Lung (tissue), 12 donors: ENCODE data around the gene PRKCH. TPM values are rescaled to one million over a fixed set of nuclear protein-coding genes. Genes with fewer than 3 reads are reported as not detected.

Experiments used
- ATAC-seq: fragments of 200-7000 bp; cut with Tn5 transposase; one replicate; pipeline ENCODE4 v1.9.1; 2020; ENCODE audit warnings: moderate number of reproducible peaks; ENCODE audit not compliant: insufficient read depth, low FRiP score
- DNase-seq, 3 donors: peaks; one replicate each; pipeline ENCODE4 v3.0.0-alpha.2; 2013 to 2017
- H3K27ac ChIP-seq, 2 donors: one replicate each; pipeline ENCODE4 v1.5.1; 2013; ENCODE audit warnings: mild to moderate bottlenecking in 2 of 2, moderate library complexity in 2 of 2, control low read depth in 1 of 2, inconsistent platforms in 1 of 2, low read depth in 1 of 2, low read length in 1 of 2
- H3K27me3 ChIP-seq, 3 donors: one replicate each; pipeline ENCODE4 v1.5.1; 2013; ENCODE audit warnings: low read length in 2 of 3; ENCODE audit not compliant: control insufficient read depth in 3 of 3, insufficient read depth in 3 of 3
- H3K36me3 ChIP-seq, 4 donors: one replicate each; pipeline ENCODE4 v1.5.1; 2013; ENCODE audit warnings: low read length in 4 of 4, mild to moderate bottlenecking in 1 of 4, moderate library complexity in 1 of 4; ENCODE audit not compliant: control insufficient read depth in 4 of 4, insufficient read depth in 4 of 4
- H3K4me1 ChIP-seq, 5 donors: one replicate each; pipeline ENCODE4 v1.5.1; 2013; ENCODE audit warnings: low read length in 5 of 5, mild to moderate bottlenecking in 2 of 5, moderate library complexity in 1 of 5; ENCODE audit not compliant: control insufficient read depth in 5 of 5, insufficient read depth in 5 of 5
- H3K4me3 ChIP-seq: one replicate; pipeline ENCODE4 v1.5.1; 2013; ENCODE audit warnings: mild to moderate bottlenecking, control low read depth, moderate library complexity
- H3K9ac ChIP-seq, 2 donors: one replicate each; pipeline ENCODE4 v1.5.1; 2013; ENCODE audit warnings: low read length in 2 of 2, control low read depth in 1 of 2; ENCODE audit not compliant: insufficient read depth in 1 of 2
- H3K9me3 ChIP-seq, 4 donors: one replicate each; pipeline ENCODE4 v1.5.1; 2013; ENCODE audit warnings: low read length in 3 of 4, mild to moderate bottlenecking in 1 of 4, moderate library complexity in 1 of 4; ENCODE audit not compliant: control insufficient read depth in 4 of 4, insufficient read depth in 3 of 4
- WGBS, 2 donors: extraction: QIAGEN DNeasy Blood & Tissue Kit; methylation state at CpG; one replicate each; pipeline ENCODE4 v1.1.7; 2013; 5-methylcytosine and 5-hydroxymethylcytosine counted together
- polyA plus RNA-seq, 2 donors: library from polyadenylated mRNA; stranded (reverse); fragments of 200-250 nt; gene quantifications; one replicate each; pipeline ENCODE4 v1.2.1, GENCODE V29; 2013
- total RNA-seq, 2 donors: library from RNA; depleted of rRNA in 1 of 2; stranded (reverse); fragments of >200 nt in 1 of 2; gene quantifications; one replicate each; pipeline ENCODE4 v1.2.1, GENCODE V29; 2014 to 2021
- TF ChIP-seq, protein P1 (sequence below): IDR thresholded peaks from 2 replicates; pipeline ENCODE4 v1.5.1; 2012; ENCODE audit warnings: mild to moderate bottlenecking; ENCODE audit errors: control extremely low read depth, extremely low read depth
- donor health status: control.
- donor health status: control.
- donor health status: Bipolar disorder and iron deficiency.
- donor health status: healthy.
- donor health status: DM: yes; HTN: yes; CAD: no.

PRKCH gene
- total and polyA plus RNA-seq, 4 donors, result 12.9 to 126 (median 51.4) TPM

DNA sequence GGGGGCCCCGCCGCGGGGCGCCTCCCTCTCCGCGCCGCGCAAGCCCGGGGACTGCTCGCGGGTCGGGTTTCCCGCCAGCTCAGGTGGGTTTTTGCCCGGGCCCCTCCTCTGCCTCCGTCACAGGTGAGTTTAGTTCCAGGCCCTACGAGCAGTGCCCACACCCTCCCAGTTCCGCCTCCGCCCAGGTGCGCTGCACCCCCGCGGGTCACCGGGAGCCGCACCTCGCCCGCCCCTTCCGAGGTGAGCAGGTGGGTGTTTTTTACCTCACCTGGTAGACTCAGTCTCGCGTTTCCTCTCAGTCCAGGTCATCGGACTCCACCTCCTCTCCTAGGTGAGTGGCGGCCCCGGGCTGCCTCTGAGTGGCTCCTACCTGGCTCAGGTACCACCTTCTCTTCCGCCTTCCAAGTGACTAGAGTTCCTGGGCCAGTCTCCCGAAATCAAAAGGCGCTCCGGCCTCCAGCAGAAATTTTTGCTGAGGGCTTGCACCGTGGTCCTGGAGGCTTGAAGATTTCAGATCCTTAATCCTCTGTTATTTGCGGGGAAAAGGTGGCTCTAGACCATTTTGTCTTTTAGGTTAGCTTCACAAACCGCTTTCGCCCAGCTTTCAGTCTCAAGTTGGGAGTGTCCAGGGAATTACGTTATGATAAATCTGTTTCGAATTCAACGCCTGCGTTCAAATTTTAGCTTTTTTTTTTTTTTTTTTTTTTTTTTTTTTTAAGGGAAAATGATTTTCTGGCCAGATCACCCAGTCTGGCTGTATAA is 40.0 kb upstream of the PRKCH start, which contains the start of gene TMEM30B:
Gene TMEM30B (minus strand): TSS at position 153 of the 762 bp plus-strand sequence. CDS start 191 bp downstream, outside the sequence.
- Histone ChIP-seq H3K36me3 (no peaks in the 10 kb centered on the region), H3K9ac (peak within 1 kb of the TSS; percentile 55 to 61), H3K9me3 (peaks cover 0 to 9% (median 0%) of the 10 kb centered on the region in 4 donors), H3K27ac (peak within 1 kb of the TSS in 1 of 2 donors; percentile 97), H3K4me1 (peaks cover 0 to 14% (median 8%) of the 10 kb centered on the region in 5 donors), H3K4me3 (peak within 1 kb of the TSS; percentile 77), H3K27me3 (peaks cover 0 to 48% (median 33%) of the 10 kb centered on the region in 3 donors)
- WGBS, 2 donors, result 22 to 27% methylated on average over 34 to 43 of the region's 43 CpGs
- peak; percentile 89 for ATAC-seq
- peak; percentile 60 to 85 (median 82) for DNase-seq
- TF ChIP-seq, protein P1, sequence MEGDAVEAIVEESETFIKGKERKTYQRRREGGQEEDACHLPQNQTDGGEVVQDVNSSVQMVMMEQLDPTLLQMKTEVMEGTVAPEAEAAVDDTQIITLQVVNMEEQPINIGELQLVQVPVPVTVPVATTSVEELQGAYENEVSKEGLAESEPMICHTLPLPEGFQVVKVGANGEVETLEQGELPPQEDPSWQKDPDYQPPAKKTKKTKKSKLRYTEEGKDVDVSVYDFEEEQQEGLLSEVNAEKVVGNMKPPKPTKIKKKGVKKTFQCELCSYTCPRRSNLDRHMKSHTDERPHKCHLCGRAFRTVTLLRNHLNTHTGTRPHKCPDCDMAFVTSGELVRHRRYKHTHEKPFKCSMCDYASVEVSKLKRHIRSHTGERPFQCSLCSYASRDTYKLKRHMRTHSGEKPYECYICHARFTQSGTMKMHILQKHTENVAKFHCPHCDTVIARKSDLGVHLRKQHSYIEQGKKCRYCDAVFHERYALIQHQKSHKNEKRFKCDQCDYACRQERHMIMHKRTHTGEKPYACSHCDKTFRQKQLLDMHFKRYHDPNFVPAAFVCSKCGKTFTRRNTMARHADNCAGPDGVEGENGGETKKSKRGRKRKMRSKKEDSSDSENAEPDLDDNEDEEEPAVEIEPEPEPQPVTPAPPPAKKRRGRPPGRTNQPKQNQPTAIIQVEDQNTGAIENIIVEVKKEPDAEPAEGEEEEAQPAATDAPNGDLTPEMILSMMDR, result no peak

DNA sequence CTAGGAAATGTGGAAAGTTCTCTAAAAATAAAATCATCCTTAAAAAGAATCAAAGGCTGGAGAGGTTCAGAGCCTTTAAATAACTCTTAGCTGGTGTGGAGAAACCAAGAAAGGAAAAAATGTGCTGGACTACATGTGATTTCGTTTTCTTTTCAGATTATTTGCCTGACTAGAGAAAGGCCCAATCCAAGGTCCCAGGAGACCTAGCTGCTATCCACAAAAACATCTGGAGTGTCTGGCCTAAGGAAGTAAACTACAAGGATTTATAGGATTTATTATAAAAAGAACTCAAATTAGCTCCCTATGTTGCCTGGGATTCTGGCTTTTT is 39.5 kb upstream of the PRKCH start:
- peaks cover 0 to 48% (median 33%) of the 10 kb centered on the region in 3 donors for H3K27me3 ChIP-seq
- no peak overlapping the region for H3K4me3 ChIP-seq
- TF ChIP-seq, protein P1, result no peak
- peaks cover 0 to 9% (median 0%) of the 10 kb centered on the region in 4 donors for H3K9me3 ChIP-seq
- H3K4me1 ChIP-seq, result peaks cover 0 to 14% (median 8%) of the 10 kb centered on the region in 5 donors
- no peak overlapping the region for H3K27ac ChIP-seq
- no peaks in the 10 kb centered on the region for H3K36me3 ChIP-seq
- ATAC-seq (no peak), DNase-seq (no peak)
- 67 to 90% methylated on average over 1 of the region's 1 CpG for WGBS, 2 donors
- H3K9ac ChIP-seq, result no peak overlapping the region

DNA sequence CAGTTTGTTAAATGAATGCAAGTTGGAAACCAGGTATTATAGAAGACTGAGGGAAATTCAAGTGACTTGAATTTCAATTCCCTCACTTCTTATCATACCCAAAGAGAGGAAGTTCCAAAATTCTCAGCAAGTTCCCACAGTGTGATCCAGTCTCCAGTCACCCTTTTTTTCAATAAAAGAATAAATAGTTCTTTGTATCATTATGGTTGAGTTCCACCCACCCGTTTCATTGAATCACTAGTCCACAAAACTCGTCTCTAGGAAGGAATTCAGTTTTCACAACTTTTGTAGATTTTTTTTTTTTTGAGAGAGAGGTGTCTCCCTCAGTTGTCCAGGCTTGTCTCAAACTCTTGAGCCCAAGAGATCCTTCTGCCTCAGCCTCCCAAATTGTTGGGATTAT is 38.6 kb upstream of the PRKCH start:
- ATAC-seq (no peak), DNase-seq (no peak)
- Histone ChIP-seq H3K9me3 (peaks cover 0 to 9% (median 0%) of the 10 kb centered on the region in 4 donors), H3K4me1 (peaks cover 0 to 14% (median 6%) of the 10 kb centered on the region in 5 donors), H3K4me3 (no peak overlapping the region), H3K9ac (no peak overlapping the region), H3K27ac (no peak overlapping the region), H3K36me3 (no peaks in the 10 kb centered on the region), H3K27me3 (peaks cover 0 to 44% (median 28%) of the 10 kb centered on the region in 3 donors)
- WGBS, 2 donors, result 97% methylated on average over 2 of the region's 2 CpGs
- TF ChIP-seq, protein P1, result no peak
